Measurements from ENCODE around the gene KIF21A.
"Not testable (repeated sequence)": the region's sequence is repeated elsewhere in the genome, so short reads cannot be mapped to it uniquely, and the experiment has no call there.

KIF21A gene

GRCh38 chr12:39341761-39342160 is 101.2 kb downstream of the KIF21A start:
- DNase-seq (ENCODE audit: low spot score): no peak

- DNase-seq (ENCODE audit: low spot score): no peak
These were observed 101.7 kb downstream of the KIF21A start for GRCh38 chr12:39341179-39341578.

- no peak for DNase-seq (ENCODE audit: low spot score)
These were observed 110.2 kb downstream of the KIF21A start for GRCh38 chr12:39332661-39333175.

- DNase-seq (ENCODE audit: low spot score): no peak
These were observed 111.2 kb downstream of the KIF21A start for GRCh38 chr12:39331539-39332261.

GRCh38 chr12:39329876-39330275 is 113.0 kb downstream of the KIF21A start:
- DNase-seq (ENCODE audit: low spot score): no peak

- no peak for DNase-seq (ENCODE audit: low spot score)
These were observed 113.9 kb downstream of the KIF21A start for GRCh38 chr12:39329018-39329417.

GRCh38 chr12:39327965-39328364 is 115.0 kb downstream of the KIF21A start:
- DNase-seq (ENCODE audit: low spot score): no peak

- no peak for DNase-seq (ENCODE audit: low spot score)
These were observed 115.4 kb downstream of the KIF21A start for GRCh38 chr12:39327510-39327909.

- DNase-seq (ENCODE audit: low spot score): no peak
These were observed 123.7 kb downstream of the KIF21A start for GRCh38 chr12:39319180-39319579.

- no peak for DNase-seq (ENCODE audit: low spot score)
These were observed 128.4 kb downstream of the KIF21A start for GRCh38 chr12:39314547-39314946.

- no peak for DNase-seq (ENCODE audit: low spot score)
These were observed 133.4 kb downstream of the KIF21A start for GRCh38 chr12:39309516-39309915.

- DNase-seq (ENCODE audit: low spot score): no peak
These were observed 141.5 kb downstream of the KIF21A start for GRCh38 chr12:39301422-39301821.

GRCh38 chr12:39300799-39301198 is 142.1 kb downstream of the KIF21A start:
- DNase-seq (ENCODE audit: low spot score): no peak

GRCh38 chr12:39297891-39298290 is 145.0 kb downstream of the KIF21A start:
- DNase-seq (ENCODE audit: low spot score): no peak

GRCh38 chr12:39296496-39296895 is 146.4 kb downstream of the KIF21A start:
- no peak for DNase-seq (ENCODE audit: low spot score)

GRCh38 chr12:39295593-39295992 is 147.3 kb downstream of the KIF21A start:
- not testable (repeated sequence) for DNase-seq (ENCODE audit: low spot score)

- DNase-seq (ENCODE audit: low spot score): no peak
These were observed 148.2 kb downstream of the KIF21A start for GRCh38 chr12:39294715-39295114.

- no peak for DNase-seq (ENCODE audit: low spot score)
These were observed 150.7 kb downstream of the KIF21A start for GRCh38 chr12:39292125-39292630.

- DNase-seq (ENCODE audit: low spot score): no peak
These were observed 155.1 kb downstream of the KIF21A start for GRCh38 chr12:39287817-39288216.

GRCh38 chr12:39287409-39287808 is 155.5 kb downstream of the KIF21A start:
- DNase-seq (ENCODE audit: low spot score): no peak

- no peak for DNase-seq (ENCODE audit: low spot score)
These were observed 164.5 kb downstream of the KIF21A start for GRCh38 chr12:39278426-39278825.

GRCh38 chr12:39277416-39277815 is 165.5 kb downstream of the KIF21A start:
- DNase-seq (ENCODE audit: low spot score): no peak

- DNase-seq (ENCODE audit: low spot score): no peak
These were observed 167.1 kb downstream of the KIF21A start for GRCh38 chr12:39275846-39276245.
